ENCODE results near the gene ARF4.

GRCh38 chr3:57583544-57583943, 13.6 kb downstream of the ARF4 start:
- TF ChIP-seq EZH2 (IDR thresholded peaks at IDR 0.05; ENCODE audit: insufficient read depth, low read length), result no peak
- TF ChIP-seq CTCF (IDR thresholded peaks at IDR 0.05; ENCODE audit: insufficient read depth, low read depth, low read length), result no peak
